GM21737 (cell line): ENCODE data around the gene EVI5.
A peak's percentile ranks its signal among the peaks of the same experiment; 100 is the strongest.

Source experiments
- ATAC-seq: cut with Tn5 transposase; IDR thresholded peaks from one replicate; pipeline ENCODE4 v1.9.1; 2021; ENCODE audit warnings: mild to moderate bottlenecking, moderate library complexity; ENCODE audit not compliant: unreplicated experiment

EVI5 gene

DNA sequence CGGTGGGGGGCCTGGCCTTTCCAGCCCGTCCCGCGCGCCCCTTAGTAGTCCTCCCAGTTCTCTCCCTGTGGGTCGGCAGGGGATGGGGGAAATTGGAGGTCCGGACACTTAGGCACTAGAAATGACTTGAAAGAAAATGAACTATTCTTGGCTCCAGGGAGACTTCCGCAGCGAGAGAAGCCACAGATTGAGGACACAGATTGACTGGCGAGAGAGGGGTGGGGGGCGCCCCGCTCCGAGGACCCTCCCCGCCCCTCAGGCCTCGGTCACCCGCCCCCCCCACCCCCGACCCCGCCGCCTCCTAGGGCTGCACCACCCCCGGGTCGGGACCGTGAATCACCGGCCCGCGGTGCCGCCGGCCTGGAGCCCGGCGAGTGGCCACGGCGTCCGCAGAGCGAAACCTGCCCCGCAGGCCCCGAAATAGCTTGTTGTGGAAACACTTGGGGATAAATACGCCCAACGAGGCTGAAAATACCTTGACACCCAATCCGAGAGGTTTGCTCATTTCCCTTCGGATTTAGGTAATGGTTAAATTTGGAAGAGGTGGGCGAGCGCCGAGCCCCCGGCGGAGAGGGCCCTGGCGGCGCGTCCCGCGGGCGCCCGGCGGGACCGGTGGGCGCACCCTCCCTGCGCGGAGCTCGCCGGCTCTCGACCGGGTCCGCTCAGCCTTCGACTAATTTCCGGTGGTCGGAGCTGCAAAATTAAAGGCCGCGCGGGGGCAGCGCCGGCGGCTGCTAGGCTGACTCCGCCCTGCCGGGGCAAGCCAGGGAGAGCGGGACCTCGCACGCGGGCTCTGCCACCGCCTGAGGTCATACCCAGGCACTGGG is 298.4 kb downstream of the EVI5 start, which contains the start of gene GFI1:
GFI1 (minus strand) TSS at position 675 of the 827 bp plus-strand sequence. CDS start 3,438 bp downstream, outside the sequence.
- peak; percentile 23 for ATAC-seq

GRCh38 chr1:92485381-92486250 is 299.3 kb downstream of the EVI5 start:
- ATAC-seq, result peak; percentile 53

DNA sequence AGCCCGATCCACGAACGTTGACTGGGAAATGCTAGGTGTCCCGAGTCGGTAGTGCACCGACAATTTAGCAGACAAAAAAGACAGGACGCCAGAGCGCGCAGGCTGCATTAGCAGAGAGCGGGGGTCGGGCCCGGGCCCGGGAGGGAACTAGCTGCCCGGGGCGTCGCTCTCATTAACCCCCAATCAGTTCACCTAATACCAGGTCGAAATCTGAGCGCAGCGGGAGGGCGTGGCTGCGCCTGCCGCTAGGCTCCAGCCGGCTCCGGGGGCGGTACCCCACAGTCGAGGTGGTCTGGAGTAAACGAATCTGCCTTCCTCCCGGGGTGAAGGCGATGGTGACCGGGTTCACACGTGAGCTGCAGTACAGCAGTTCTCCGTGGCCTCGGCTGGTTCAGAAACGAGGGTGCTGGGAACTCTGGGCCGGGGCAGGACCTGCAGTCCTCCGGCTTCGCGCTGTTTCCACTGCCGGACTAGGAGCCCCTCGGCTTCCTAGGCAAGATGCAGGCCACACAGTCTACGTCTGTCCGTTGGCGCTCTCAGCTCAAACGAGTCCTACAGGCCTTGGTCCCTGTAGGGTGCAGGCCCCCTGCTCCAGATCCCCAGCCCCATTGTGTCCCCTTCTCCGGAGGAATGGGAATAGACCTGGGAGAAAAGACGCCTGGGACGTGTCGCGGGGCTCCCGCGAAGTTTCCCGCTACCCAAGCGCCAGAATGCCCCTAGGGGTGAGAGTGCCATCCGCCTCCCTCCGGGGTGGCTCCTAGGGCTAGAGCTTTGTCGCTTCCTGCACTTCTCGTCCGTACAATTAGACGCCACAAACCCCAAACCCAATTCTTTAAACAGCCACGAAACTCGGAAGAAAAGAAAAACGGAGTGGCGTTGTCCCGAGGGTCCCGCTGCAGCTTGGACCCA is 300.2 kb downstream of the EVI5 start:
- peak; percentile 20 for ATAC-seq

DNA sequence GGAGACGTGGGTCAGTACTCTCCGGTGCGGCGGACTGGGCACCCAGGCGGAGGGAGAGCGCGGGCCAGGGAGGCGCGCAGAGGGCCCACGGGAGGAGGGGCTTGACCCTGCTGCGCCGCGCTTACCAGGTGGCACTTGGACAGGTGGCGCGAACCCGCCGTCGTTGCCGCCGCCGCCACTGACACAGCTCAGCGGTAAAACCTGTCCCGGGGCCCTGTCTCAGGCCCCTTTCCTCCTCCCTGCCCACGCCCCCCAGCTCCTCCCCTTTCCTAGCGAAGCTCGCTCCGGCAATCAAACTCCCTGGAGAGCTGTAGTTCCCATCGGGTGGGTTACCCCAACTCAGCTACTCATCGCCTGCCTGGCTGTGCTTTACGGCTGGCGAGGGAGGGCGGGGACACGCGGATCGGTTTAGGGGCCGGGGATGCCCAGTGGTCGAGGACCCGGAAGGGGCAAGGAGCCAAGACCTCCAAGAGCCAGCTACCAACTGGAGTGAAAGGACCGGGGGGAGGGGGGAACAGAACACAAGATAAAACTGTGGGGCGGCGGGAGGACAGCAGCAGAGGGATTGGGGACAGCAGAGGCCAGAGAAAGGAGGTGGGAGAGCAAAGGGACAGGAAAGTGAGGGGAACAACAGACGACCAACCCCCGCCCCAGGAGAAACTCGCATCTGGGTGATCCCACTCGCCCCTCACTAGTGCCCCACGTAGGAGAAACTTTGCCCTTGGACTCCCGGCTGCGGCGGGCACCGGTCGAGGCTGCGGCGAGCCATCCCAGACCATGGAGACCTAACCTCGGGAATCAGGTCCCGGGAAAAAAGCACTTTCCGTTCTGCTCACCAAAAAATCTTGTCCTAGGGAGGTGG is 301.1 kb downstream of the EVI5 start:
- ATAC-seq, result no peak

GRCh38 chr1:92482665-92483609 is 302.0 kb downstream of the EVI5 start:
- ATAC-seq, result no peak

GRCh38 chr1:92481971-92482664 is 302.8 kb downstream of the EVI5 start:
- ATAC-seq, result no peak

DNA sequence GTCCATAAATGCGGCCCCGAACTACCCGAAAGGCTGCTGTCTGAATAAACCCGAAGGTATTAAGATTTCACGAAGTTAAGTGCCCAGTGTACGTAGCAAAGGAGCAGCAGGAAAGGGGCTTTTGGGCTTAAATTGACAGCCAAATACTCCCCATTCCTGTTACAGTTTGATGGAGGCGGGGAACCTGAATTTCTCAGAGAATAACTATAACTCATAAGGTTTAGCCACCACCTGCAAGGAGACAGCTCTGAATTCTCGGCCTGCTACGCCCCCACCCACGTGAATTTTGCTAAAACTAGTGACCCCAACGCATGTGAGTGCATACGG is 303.3 kb downstream of the EVI5 start:
- ATAC-seq, result no peak

GRCh38 chr1:92480813-92481598 is 303.9 kb downstream of the EVI5 start:
- ATAC-seq, result no peak

- no peak for ATAC-seq
These were observed 304.6 kb downstream of the EVI5 start for GRCh38 chr1:92480200-92480812.

DNA sequence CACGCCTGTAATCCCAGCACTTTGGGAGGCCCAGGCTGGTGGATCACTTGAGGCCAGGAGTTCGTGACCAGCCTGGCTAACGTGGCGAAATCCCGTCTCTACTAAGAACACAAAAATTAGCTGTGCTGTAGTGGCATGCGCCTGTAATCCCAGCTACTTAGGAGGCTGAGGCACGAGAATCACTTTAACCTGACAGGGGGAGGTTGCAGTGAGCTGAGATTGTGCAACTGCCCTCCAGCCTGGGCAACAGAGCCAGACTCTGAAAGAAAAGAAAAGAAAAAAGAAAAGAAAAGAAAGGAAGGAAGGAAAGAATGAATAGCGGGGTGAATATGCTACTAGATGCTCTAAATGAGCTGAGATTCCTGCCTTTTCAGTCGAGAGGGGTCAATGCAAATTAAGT is 305.3 kb downstream of the EVI5 start:
- no peak for ATAC-seq

GRCh38 chr1:92478393-92478792 is 306.5 kb downstream of the EVI5 start:
- ATAC-seq, result no peak

- peak; percentile 39 for ATAC-seq
These were observed 308.8 kb downstream of the EVI5 start for GRCh38 chr1:92476071-92476631.

DNA sequence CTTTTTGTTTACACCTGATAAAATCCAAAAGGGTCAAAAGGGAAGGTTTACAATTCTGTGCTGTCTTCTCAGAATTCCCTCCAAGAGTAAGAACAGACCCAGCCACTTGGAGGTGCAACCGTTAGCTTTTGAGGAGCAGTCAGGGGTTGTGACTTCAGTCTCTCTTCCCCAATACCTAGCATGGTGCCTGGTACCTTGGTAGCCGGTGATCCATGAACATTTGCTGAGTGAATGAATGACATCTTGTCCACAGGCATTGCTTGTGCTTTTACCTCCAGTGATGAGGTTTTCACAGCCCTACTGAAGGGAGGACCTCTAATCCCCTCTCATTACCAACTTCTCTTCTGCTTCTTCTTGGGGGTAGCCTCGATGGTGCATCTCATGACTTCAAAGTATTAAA is 309.9 kb downstream of the EVI5 start:
- ATAC-seq, result no peak

DNA sequence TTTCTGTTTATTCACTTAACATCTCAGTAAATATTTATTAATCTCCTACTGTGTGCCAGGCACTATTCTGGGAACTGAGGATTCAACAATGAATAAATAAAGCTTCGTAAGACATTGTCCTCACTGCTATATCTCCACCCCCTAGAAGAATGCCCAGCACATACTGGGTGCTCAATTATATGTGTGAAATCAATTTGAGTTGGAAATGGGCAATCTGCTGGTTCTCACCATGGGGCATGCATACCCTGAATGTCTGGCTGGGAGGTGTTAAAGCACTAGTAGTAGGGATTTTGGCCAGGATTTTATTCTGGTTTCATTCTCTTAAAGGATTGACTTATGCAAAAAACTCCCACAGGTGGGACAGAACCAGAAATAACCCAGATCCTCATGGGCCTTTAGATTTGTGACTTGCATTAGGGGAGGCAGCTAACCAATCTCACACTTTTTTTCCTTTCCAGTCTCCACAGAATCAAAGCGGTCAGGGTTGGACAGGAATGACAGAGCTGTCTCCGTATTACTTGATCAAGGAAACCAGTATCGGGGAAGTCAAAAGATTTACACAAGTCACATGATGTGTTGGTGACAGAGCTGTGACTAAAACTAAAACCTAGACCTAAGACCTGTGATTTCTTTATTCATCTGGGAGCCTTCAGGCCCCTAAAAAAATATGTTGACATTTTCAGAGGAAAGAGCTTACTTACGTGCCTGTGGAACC is 311.0 kb downstream of the EVI5 start:
- no peak for ATAC-seq

DNA sequence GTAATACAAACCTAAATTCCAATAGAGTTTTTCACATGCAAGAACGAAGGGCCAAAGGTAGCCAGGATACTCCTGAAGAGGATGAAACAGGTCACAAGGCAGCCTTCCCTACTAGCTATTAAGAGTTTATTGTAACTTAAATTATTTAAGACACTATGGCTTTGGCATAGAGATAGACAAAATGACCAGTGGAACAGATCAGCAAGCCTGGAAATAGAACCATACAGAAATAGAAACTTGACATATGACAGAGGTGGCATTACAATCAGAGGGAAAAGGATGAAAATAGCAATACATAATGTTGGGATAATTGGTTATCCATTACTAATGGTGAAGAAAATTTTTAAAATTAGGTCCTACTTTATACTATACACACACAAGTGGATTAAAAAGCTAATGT is 314.7 kb downstream of the EVI5 start:
- ATAC-seq, result no peak

DNA sequence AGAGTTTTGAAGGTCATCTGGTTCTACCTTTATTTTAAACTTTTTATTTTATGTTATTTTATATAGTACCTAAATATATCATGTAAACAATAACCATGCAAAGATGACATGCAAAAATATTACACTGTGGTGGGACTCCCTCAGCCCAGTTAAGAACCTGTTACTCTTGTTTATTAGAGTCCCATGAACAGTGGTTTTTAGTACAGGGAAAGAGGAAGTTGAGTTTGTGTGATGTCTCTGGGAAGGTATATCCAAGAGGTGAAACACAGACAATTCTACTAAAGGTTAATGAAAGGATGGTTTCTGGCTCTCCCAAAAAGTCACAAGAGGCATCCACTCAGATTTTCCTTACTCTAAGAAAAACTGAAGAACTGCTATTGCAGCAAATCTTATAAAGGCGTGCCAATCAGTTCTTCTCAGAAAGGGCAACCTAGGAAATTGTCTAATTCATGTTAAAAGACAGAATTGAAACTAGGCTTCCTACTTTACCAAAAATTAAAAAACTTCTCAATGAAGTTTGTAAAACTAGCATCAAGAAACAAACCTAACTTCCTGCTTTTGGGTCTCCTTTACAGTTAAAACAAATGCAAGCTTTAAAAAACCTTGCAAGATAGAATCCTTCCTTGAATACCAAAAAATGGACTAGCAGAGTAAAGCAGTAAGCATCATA is 318.1 kb downstream of the EVI5 start:
- no peak for ATAC-seq
